ENCODE measurements around the gene SERPINA3.

SERPINA3 gene

GRCh38 chr14:94614802-94615201 lies 2.6 kb downstream of the SERPINA3 start:
- no peak for DNase-seq

- no peak for DNase-seq
Measured at GRCh38 chr14:94615254-94615653, 3.1 kb downstream of the SERPINA3 start.

GRCh38 chr14:94615823-94616570 lies 3.8 kb downstream of the SERPINA3 start:
- DNase-seq: no peak

GRCh38 chr14:94617366-94617941 lies 5.3 kb downstream of the SERPINA3 start:
- DNase-seq: no peak

GRCh38 chr14:94617988-94618822 lies 6.0 kb downstream of the SERPINA3 start:
- no peak for DNase-seq

GRCh38 chr14:94619297-94619696 lies 7.1 kb downstream of the SERPINA3 start:
- DNase-seq: no peak

GRCh38 chr14:94620597-94620996 lies 8.4 kb downstream of the SERPINA3 start:
- no peak for DNase-seq

- no peak for DNase-seq
Measured at GRCh38 chr14:94621358-94622134, 9.4 kb downstream of the SERPINA3 start.

- no peak for DNase-seq
Measured at GRCh38 chr14:94622653-94623421, 10.6 kb downstream of the SERPINA3 start.

GRCh38 chr14:94623422-94623809 lies 11.2 kb downstream of the SERPINA3 start:
- DNase-seq: no peak

GRCh38 chr14:94623856-94624499 lies 11.8 kb downstream of the SERPINA3 start:
- DNase-seq: no peak

GRCh38 chr14:94624537-94625352 lies 12.6 kb downstream of the SERPINA3 start:
- no peak for DNase-seq

- no peak for DNase-seq
Measured at GRCh38 chr14:94625353-94625635, 13.1 kb downstream of the SERPINA3 start.

GRCh38 chr14:94628578-94628977 lies 16.4 kb downstream of the SERPINA3 start:
- DNase-seq: no peak

GRCh38 chr14:94630396-94630795 lies 18.2 kb downstream of the SERPINA3 start:
- no peak for DNase-seq

- DNase-seq: no peak
Measured at GRCh38 chr14:94631050-94631449, 18.9 kb downstream of the SERPINA3 start.

GRCh38 chr14:94631536-94632304 lies 19.5 kb downstream of the SERPINA3 start:
- DNase-seq: no peak

- DNase-seq: no peak
Measured at GRCh38 chr14:94632305-94632590, 20.1 kb downstream of the SERPINA3 start.

- DNase-seq: no peak
Measured at GRCh38 chr14:94633121-94633520, 20.9 kb downstream of the SERPINA3 start.

GRCh38 chr14:94635154-94635553 lies 23.0 kb downstream of the SERPINA3 start:
- no peak for DNase-seq
